LNCaP clone FGC (cell line): Measurements from ENCODE around the gene LCN1.
A peak's percentile ranks its signal among the peaks of the same experiment; 100 is the strongest.

Source experiments
- DNase-seq: peaks from one replicate; pipeline ENCODE4 v3.0.0-alpha.2; 2011; ENCODE audit warnings: low read depth
- H3K4me3 ChIP-seq: 2 replicates; pipeline ENCODE4 v1.5.1; 2011; ENCODE audit warnings: mild to moderate bottlenecking, low read depth, low read length, control low read depth
- TF ChIP-seq, protein P1 (sequence below): IDR thresholded peaks from 2 replicates; pipeline ENCODE4 v1.5.1; 2012; ENCODE audit warnings: mild to moderate bottlenecking; ENCODE audit not compliant: control insufficient read depth, insufficient read depth; ENCODE audit errors: extremely low read depth

Gene LCN1

GRCh38 chr9:135502168-135502872 is 18.9 kb upstream of the LCN1 start:
- H3K4me3 ChIP-seq, result peak overlapping the region; percentile 84
- DNase-seq, result no peak
- TF ChIP-seq, protein P1, sequence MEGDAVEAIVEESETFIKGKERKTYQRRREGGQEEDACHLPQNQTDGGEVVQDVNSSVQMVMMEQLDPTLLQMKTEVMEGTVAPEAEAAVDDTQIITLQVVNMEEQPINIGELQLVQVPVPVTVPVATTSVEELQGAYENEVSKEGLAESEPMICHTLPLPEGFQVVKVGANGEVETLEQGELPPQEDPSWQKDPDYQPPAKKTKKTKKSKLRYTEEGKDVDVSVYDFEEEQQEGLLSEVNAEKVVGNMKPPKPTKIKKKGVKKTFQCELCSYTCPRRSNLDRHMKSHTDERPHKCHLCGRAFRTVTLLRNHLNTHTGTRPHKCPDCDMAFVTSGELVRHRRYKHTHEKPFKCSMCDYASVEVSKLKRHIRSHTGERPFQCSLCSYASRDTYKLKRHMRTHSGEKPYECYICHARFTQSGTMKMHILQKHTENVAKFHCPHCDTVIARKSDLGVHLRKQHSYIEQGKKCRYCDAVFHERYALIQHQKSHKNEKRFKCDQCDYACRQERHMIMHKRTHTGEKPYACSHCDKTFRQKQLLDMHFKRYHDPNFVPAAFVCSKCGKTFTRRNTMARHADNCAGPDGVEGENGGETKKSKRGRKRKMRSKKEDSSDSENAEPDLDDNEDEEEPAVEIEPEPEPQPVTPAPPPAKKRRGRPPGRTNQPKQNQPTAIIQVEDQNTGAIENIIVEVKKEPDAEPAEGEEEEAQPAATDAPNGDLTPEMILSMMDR, result no peak

DNA sequence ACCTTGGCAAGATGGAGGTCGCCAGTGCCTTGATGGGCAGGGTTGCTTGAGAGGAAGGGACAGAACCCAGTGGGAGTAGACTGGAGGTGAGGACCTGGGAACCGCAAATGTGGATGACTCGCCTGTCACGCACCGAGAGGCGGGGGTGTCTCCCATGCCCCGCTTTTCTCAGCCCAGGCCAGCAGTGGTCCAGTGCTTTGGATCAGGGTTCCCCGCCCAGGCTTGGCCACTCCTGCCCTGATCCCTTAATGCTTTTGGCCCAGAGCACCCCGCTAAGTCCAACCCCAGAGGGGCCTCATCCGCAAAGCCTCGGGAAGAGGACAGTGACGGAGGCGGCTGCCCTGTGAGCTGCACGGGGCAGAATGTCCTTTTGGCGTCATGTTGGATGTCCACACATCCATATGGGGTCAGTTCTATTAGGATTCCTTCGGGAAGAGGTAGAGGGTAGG is 18.3 kb upstream of the LCN1 start:
- DNase-seq, result no peak
- TF ChIP-seq, protein P1, result no peak
- H3K4me3 ChIP-seq, result no peak overlapping the region

GRCh38 chr9:135503371-135504261 is 17.6 kb upstream of the LCN1 start:
- TF ChIP-seq, protein P1, result no peak
- no peak for DNase-seq
- H3K4me3 ChIP-seq, result no peak overlapping the region

GRCh38 chr9:135504262-135505243 is 16.7 kb upstream of the LCN1 start:
- DNase-seq, result peak; percentile 25
- TF ChIP-seq, protein P1, result peak; percentile 93
- H3K4me3 ChIP-seq, result no peak overlapping the region

GRCh38 chr9:135505406-135506187 is 15.6 kb upstream of the LCN1 start:
- TF ChIP-seq, protein P1, result no peak
- no peak overlapping the region for H3K4me3 ChIP-seq
- no peak for DNase-seq
